GM13977 (cell line): Measurements from ENCODE around the gene ATN1.

Experiments
- DNase-seq: peaks from one replicate; pipeline ENCODE4 v3.0.0; 2012; ENCODE audit warnings: low spot score
- CTCF ChIP-seq: IDR thresholded peaks from 2 replicates; pipeline ENCODE4 v1.5.1; 2012; ENCODE audit warnings: mild to moderate bottlenecking, control low read depth; ENCODE audit not compliant: insufficient read depth; ENCODE audit errors: extremely low read depth, missing control alignments
- in situ Hi-C: fragments of 300-500 bp; cut with MboI; formaldehyde crosslinking; loops from one replicate; pipeline ENCODE4 v1.12.0; 2022; ENCODE audit warnings: low sequenced_read_pairs, low pct_unique_long_range_greater_than_20kb, mixed read lengths, inconsistent platforms; ENCODE audit not compliant: unreplicated experiment

Gene ATN1

DNA sequence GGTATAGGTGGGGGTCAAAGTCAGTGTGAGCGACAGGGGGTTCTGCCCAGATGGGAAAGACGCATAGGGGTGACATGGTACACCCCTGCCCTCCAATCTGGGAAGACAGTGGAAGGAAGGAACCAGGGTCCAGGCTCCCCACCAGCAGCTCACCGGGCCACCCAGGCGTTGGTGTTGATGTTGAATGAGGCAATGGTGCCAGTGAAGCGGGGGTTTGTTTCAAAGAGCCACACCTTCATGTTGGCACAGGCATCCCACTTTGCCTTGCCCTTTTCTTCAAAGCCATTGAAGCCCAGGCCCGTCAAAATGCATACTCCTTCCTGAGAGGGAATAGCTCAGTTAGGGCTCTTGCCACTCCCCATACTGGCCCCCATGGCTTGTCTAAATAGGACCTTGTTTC, 50.4 kb downstream of the ATN1 start:
- TF ChIP-seq CTCF: no peak
- in situ Hi-C loops: no loop called here
- no peak for DNase-seq

- in situ Hi-C loops: no loop called here
- TF ChIP-seq CTCF: no peak
- no peak for DNase-seq
Observed at GRCh38 chr12:6978611-6979011, 50.9 kb downstream of the ATN1 start.

DNA sequence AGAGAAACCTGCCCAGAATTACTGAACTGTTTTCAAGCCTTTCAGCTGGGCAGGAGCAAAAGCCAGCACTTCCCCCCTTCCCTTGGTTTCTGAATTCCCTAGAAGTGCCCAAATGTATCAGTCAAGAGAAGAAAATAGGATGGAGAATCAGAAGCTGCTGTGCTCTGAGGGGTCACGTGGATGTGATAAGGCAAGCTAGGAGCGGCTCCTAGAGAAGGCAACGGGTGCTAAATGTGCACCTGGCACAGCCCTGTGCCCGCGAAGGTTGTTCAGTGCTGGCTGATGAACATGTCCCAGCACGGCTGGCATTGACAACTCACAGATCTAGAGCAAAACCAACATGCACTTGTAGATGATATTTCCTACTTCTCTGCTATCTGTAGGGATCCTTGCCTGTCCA, 51.3 kb downstream of the ATN1 start:
- TF ChIP-seq CTCF: no peak
- in situ Hi-C loops: no loop called here
- no peak for DNase-seq

GRCh38 chr12:6979453-6979852, 51.7 kb downstream of the ATN1 start:
- in situ Hi-C loops: no loop called here
- no peak for TF ChIP-seq CTCF
- no peak for DNase-seq

- no peak for DNase-seq
- in situ Hi-C loops: no loop called here
- TF ChIP-seq CTCF: no peak
Observed at GRCh38 chr12:6980075-6980474, 52.3 kb downstream of the ATN1 start.

- in situ Hi-C loops: no loop called here
- no peak for TF ChIP-seq CTCF
- DNase-seq: no peak
Observed at GRCh38 chr12:6980740-6981139, 53.0 kb downstream of the ATN1 start.
